Endothelial cell of umbilical vein (primary cell): ENCODE data around the gene ATP13A2. TPM values are rescaled to one million over a fixed set of nuclear protein-coding genes. Genes with fewer than 3 reads are reported as not detected.

Source experiments
- BruUV-seq: library from RNA; stranded (reverse); fragments of 400-500 nt; replicated peaks from 2 replicates; lab custom pipeline; 2021; lab: Mats Ljungman, UMichigan
- CTCF ChIA-PET: fragments of 300-600, 350-600 bp; sonication (Branson Sonifier 250); formaldehyde crosslinking; loops from one replicate; lab custom pipeline; 2021; ENCODE audit warnings: antibody characterized with exemption, inconsistent platforms; lab: Charles Lee
- POLR2A ChIA-PET: fragments of 300-600, 350-600 bp; sonication (Branson Sonifier 250); formaldehyde crosslinking; loops from one replicate; lab custom pipeline; 2021; ENCODE audit warnings: antibody characterized with exemption, inconsistent platforms; lab: Charles Lee
- DNase-seq: peaks from one replicate; pipeline ENCODE4 v3.0.0-alpha.2; 2011; ENCODE audit warnings: low read depth, low spot score
- FAIRE-seq: peaks from 2 replicates; lab custom pipeline; 2011; peaks lifted over from hg19 to GRCh38; lab: Jason Lieb, UNC
- H2AFZ ChIP-seq: 2 replicates; pipeline ENCODE4 v1.6.0; 2012; ENCODE audit warnings: low read depth, low read length, control low read depth, inconsistent platforms
- H3K27ac ChIP-seq: 2 replicates; pipeline ENCODE4 v1.5.1; 2011; ENCODE audit warnings: low read depth, mild to moderate bottlenecking, control low read depth, low read length, moderate library complexity; ENCODE audit not compliant: insufficient read depth
- H3K27me3 ChIP-seq, 2 experiments: 2 replicates each; pipeline versions ENCODE4 v1.6.0 to v1.6.1; 2011; ENCODE audit warnings: low read length in 2 of 2, mixed read lengths in 1 of 2; ENCODE audit not compliant: control insufficient read depth in 2 of 2, insufficient read depth in 2 of 2
- H3K36me3 ChIP-seq, 2 experiments: 2 replicates in 1 of 2; 3 replicates in 1 of 2; pipeline ENCODE4 v1.5.1; 2011; ENCODE audit warnings: low read length in 2 of 2, mild to moderate bottlenecking in 1 of 2, moderate library complexity in 1 of 2; ENCODE audit not compliant: control insufficient read depth in 2 of 2, insufficient read depth in 2 of 2; ENCODE audit errors: extremely low read depth in 1 of 2
- H3K4me1 ChIP-seq: 3 replicates; pipeline ENCODE4 v1.5.1; 2011; ENCODE audit warnings: mild to moderate bottlenecking, low read length; ENCODE audit not compliant: control insufficient read depth, insufficient read depth; ENCODE audit errors: extremely low read depth
- H3K4me2 ChIP-seq: 2 replicates; pipeline ENCODE4 v1.6.1; 2011; ENCODE audit warnings: low read length, control low read depth, mixed read lengths; ENCODE audit not compliant: insufficient read depth
- H3K4me3 ChIP-seq, 3 experiments: fragments of 200-600 bp in 1 of 3; sonication (generic), shearing (Covaris generic) in 1 of 3; replicated peaks in 1 of 3; 2 replicates each; pipeline ENCODE4 v1.5.1; 2011 to 2016; ENCODE audit warnings: control low read depth in 3 of 3, low read length in 3 of 3, mild to moderate bottlenecking in 2 of 3, inconsistent platforms in 1 of 3, low read depth in 1 of 3, moderate library complexity in 1 of 3; ENCODE audit not compliant: insufficient read depth in 1 of 3
- H3K79me2 ChIP-seq: 2 replicates; pipeline ENCODE4 v1.6.0; 2012; ENCODE audit warnings: low read length, inconsistent platforms; ENCODE audit not compliant: control insufficient read depth, insufficient read depth
- H3K9ac ChIP-seq: replicated peaks from 2 replicates; pipeline ENCODE3; 2011; ENCODE audit warnings: low read length, control low read depth; ENCODE audit not compliant: insufficient read depth; ENCODE audit errors: extremely low read depth
- H3K9me1 ChIP-seq: replicated peaks from 3 replicates; pipeline ENCODE4 v1.6.0; 2011; ENCODE audit warnings: mild to moderate bottlenecking, low read length; ENCODE audit not compliant: control insufficient read depth, insufficient read depth; ENCODE audit errors: extremely low read depth
- H3K9me3 ChIP-seq: replicated peaks from 2 replicates; pipeline ENCODE4 v1.5.1; 2012; ENCODE audit warnings: low read length, inconsistent platforms; ENCODE audit not compliant: control insufficient read depth, insufficient read depth
- H4K20me1 ChIP-seq: replicated peaks from 2 replicates; pipeline ENCODE3; 2011; ENCODE audit warnings: mild to moderate bottlenecking, low read length; ENCODE audit not compliant: control insufficient read depth, insufficient read depth; ENCODE audit errors: extremely low read depth
- CTCF ChIP-seq, 2 donors: IDR thresholded peaks; 1 replicate in 1 of 2; 2 replicates in 1 of 2; pipeline ENCODE4 v1.5.1; 2011; ENCODE audit warnings: low read length in 2 of 2, mild to moderate bottlenecking in 2 of 2, moderate library complexity in 2 of 2, control low read depth in 1 of 2, inconsistent platforms in 1 of 2, low read depth in 1 of 2; ENCODE audit not compliant: insufficient read depth in 1 of 2; ENCODE audit errors: extremely low read depth in 1 of 2
- EZH2 ChIP-seq: IDR thresholded peaks from 2 replicates; pipeline ENCODE4 v1.6.1; 2012; ENCODE audit warnings: borderline replicate concordance, low read depth, mild to moderate bottlenecking, moderate library complexity, low read length, inconsistent platforms; ENCODE audit not compliant: severe bottlenecking
- FOS ChIP-seq: IDR thresholded peaks from 2 replicates; pipeline ENCODE4 v1.6.1; 2011; ENCODE audit warnings: mild to moderate bottlenecking, low read length, moderate library complexity, borderline replicate concordance; ENCODE audit not compliant: insufficient read depth
- GATA2 ChIP-seq: IDR thresholded peaks from 2 replicates; pipeline ENCODE4 v1.7.0; 2011; ENCODE audit warnings: low read depth, mild to moderate bottlenecking, moderate library complexity, mixed read lengths, low read length; ENCODE audit not compliant: insufficient read length, insufficient read depth
- JUN ChIP-seq: IDR thresholded peaks from 2 replicates; pipeline ENCODE4 v1.6.1; 2011; ENCODE audit warnings: borderline replicate concordance, low read depth; ENCODE audit not compliant: insufficient read length, insufficient read depth
- MAX ChIP-seq: IDR thresholded peaks from 2 replicates; pipeline ENCODE4 v1.6.1; 2011; ENCODE audit not compliant: insufficient read depth, insufficient read length
- MYC ChIP-seq: IDR thresholded peaks from one replicate; pipeline ENCODE4 v1.6.1; 2011; ENCODE audit warnings: mild to moderate bottlenecking, low read depth, low read length
- POLR2A ChIP-seq: IDR thresholded peaks from 2 replicates; pipeline ENCODE4 v1.6.1; 2012; ENCODE audit warnings: low read depth, mild to moderate bottlenecking, control low read depth, low read length
- POLR2AphosphoS5 ChIP-seq: IDR thresholded peaks from 2 replicates; pipeline ENCODE4 v1.6.1; 2012; ENCODE audit warnings: low read depth, mild to moderate bottlenecking, control low read depth, low read length, moderate library complexity; ENCODE audit not compliant: insufficient read depth
- dilution Hi-C: fragments of 300-500 bp; cut with MboI; formaldehyde crosslinking; loops from one replicate; pipeline ENCODE4 v1.15.0; 2019; ENCODE audit warnings: low sequenced_read_pairs; ENCODE audit not compliant: extremely low pct_ligation_motif_present
- intact Hi-C: fragments of 100-400 bp; cut with micrococcal nuclease; formaldehyde crosslinking; loops from one replicate; pipeline ENCODE4 v1.10.0; 2022
- polyA plus RNA-seq, 4 experiments: library from polyadenylated mRNA; depleted of rRNA in 3 of 4; stranded (reverse) in 3 of 4; unstranded in 1 of 4; fragments of >200 nt; gene quantifications; 2 replicates each; pipeline versions ENCODE4 v1.2.1 to v1.2.3, GENCODE V29; 2011 to 2012; ENCODE audit warnings: missing spikeins in 1 of 4
- total RNA-seq: library from RNA; stranded (reverse); gene quantifications from 2 replicates; pipeline ENCODE4 v1.2.3, GENCODE V29; 2021

Gene ATP13A2
- total and polyA plus RNA-seq, 2 donors (not counting 3 experiments of a cell fraction or from before 2014, with no cell fraction given): 44.9 to 60.6 TPM

- dilution Hi-C loops: no loop called here
- no peak for FAIRE-seq
Observed at GRCh38 chr1:17028662-17029188, 17.0 kb upstream of the ATP13A2 start.

More at GRCh38 chr1:17028662-17029188, 17.0 kb upstream of the ATP13A2 start:
- TF ChIP-seq CTCF (IDR thresholded peaks at IDR 0.05; ENCODE audit: extremely low read depth in 1 of 2, insufficient read depth in 1 of 2, low read depth in 1 of 2, low read length in 2 of 2) (no peak), MAX (no peak), POLR2A (no peak), JUN (no peak), POLR2AphosphoS5 (no peak), FOS (no peak), MYC (no peak), EZH2 (no peak), GATA2 (no peak)
- H3K4me3 ChIP-seq: no peak overlapping the region
- H3K9ac ChIP-seq: no peak overlapping the region
- H3K4me2 ChIP-seq: no peak overlapping the region
- ChIA-PET CTCF (interaction anchor here (1.5 to 1.6 kb wide), 2 partner anchors 17 to 68 kb away, joined by 3 to 4 read pairs; no protein-coding TSS in a partner anchor), POLR2A (interaction anchor here (0.7 kb wide), 1 partner anchor 59 kb away, joined by 4 read pairs; no protein-coding TSS in a partner anchor)
- H3K27ac ChIP-seq: no peak overlapping the region
- no peaks in the 10 kb centered on the region for H4K20me1 ChIP-seq
- intact Hi-C loops: no loop called here
- no peak overlapping the region for H2AFZ ChIP-seq
- no peak for DNase-seq
- no peaks in the 10 kb centered on the region for H3K9me1 ChIP-seq
- H3K9me3 ChIP-seq: no peaks in the 10 kb centered on the region
- no peaks in the 10 kb centered on the region for H3K4me1 ChIP-seq
- peaks cover 17 to 25% of the 10 kb centered on the region in 2 experiments for H3K36me3 ChIP-seq
- H3K27me3 ChIP-seq: no peaks in the 10 kb centered on the region
- no TSS peak for BruUV-seq
- no peaks in the 10 kb centered on the region for H3K79me2 ChIP-seq
